Measurements from ENCODE around the gene SLC25A26. TPM values are rescaled to one million over a fixed set of nuclear protein-coding genes. Genes with fewer than 3 reads are reported as not detected.
A peak's percentile ranks its signal among the peaks of the same experiment; 100 is the strongest.

The SLC25A26 gene
- total and polyA plus RNA-seq, 8 donors: 5.1 to 13.6 (median 9.9) TPM

DNA sequence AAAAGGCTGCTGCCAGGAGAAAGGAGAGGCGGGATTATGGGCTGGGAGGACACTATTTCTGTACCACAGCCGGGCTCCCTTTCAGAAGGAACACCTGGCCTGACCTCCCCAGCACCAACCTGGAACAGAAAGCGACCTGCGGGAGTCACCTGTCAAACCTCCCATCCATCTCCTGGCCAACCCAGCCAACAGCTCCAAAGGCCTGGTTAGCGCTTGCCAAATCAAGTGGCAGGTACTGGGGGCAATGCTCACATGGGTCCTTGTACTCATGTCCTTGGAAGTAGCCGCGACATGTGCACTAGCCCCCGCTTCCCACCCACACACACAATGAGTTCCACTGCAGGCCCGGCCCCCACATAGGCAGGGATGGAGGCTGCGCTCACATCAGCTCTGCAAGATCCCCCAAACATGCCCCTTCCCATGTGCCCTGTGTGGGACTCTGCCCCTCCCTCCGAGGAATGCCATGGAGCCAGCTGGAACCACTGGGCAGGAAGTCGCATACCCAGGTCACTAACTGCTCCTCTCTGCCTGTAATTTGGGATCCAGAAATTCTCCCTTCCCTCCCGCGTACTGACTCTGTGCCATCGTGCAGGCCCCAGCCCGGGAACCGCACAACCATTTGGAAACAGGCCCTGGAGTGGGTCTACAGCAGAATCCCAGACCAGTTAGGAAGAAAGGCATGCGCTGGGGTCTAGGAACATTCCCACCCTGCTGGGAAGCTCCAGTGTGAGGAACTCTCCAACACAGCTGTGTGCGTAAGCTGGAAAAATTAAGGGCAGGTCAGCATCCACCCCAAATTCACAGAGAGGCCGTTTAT is 181.1 kb downstream of the SLC25A26 start:
- no peaks in the 10 kb centered on the region for H3K27me3 ChIP-seq
- no peak for TF ChIP-seq CTCF (IDR thresholded peaks at IDR 0.05)
- no peak for FAIRE-seq
- ATAC-seq: peak; percentile 46 to 73 (median 62)
- 45 to 56% methylated on average over 20 of the region's 20 CpGs for WGBS, 2 donors
- no peaks in the 10 kb centered on the region for H3K9me3 ChIP-seq
- DNase-seq: peak in 5 of 6 donors; percentile 50 to 74 (median 58)
- H3K36me3 ChIP-seq: peaks cover 0 to 59% (median 34%) of the 10 kb centered on the region in 3 donors
- peaks cover 9 to 34% (median 16%) of the 10 kb centered on the region in 3 donors for H3K4me1 ChIP-seq
- H3K27ac ChIP-seq: peak overlapping the region in 2 of 4 donors; percentile 5 to 13
- intact Hi-C loops (cut with DNase I): loop anchor here in 1 of 3 donors (10.0 kb wide), 1 partner anchor 323 kb away; no protein-coding TSS in a partner anchor
- no peak overlapping the region for H3K4me3 ChIP-seq

DNA sequence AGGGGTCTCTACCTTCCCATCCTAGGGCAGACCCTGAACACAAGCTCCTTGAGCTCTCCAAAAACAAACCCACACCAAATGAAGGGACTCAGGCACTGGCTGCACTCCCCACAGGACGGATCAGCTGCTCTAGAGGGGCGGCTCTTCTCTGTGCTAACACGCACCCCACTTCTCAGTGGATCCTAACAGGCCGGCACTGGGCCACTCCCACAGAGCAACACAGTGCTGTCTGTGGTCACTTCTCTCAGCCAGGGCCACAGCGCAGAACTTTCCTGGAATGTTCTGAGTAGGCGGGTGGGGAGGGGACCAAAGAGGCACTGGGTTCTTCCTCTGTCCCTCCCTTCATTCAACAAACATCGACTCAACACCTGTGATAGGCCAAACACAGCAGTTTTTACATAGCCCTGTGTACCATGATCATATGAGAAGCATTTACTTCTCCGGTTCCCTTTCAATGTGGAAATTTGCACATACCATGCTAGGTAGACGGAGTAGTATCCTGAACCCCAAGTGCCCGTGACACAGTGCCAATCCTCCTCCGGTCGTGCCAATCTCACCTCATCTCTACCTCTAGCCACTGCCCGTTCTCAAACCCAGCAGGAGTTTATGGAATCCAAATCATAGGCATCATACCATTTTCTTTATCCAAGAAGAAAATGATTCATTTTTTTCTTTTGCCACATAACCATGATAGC is 181.9 kb downstream of the SLC25A26 start:
- DNase-seq: peak in 1 of 6 donors; percentile 54
- TF ChIP-seq CTCF (IDR thresholded peaks at IDR 0.05): no peak
- Histone ChIP-seq H3K9me3 (no peaks in the 10 kb centered on the region), H3K4me1 (peaks cover 9 to 36% (median 16%) of the 10 kb centered on the region in 3 donors), H3K27me3 (no peaks in the 10 kb centered on the region), H3K27ac (peak overlapping the region in 2 of 4 donors; percentile 5 to 13), H3K4me3 (no peak overlapping the region), H3K36me3 (peaks cover 0 to 57% (median 29%) of the 10 kb centered on the region in 3 donors)
- intact Hi-C loops (cut with DNase I): loop anchor here in 1 of 3 donors (10.0 kb wide), 1 partner anchor 322 kb away; no protein-coding TSS in a partner anchor
- WGBS, 2 donors: 68 to 71% methylated on average over 13 of the region's 13 CpGs
- peak in 3 of 4 donors; percentile 1 to 32 (median 4) for ATAC-seq
- no peak for FAIRE-seq

DNA sequence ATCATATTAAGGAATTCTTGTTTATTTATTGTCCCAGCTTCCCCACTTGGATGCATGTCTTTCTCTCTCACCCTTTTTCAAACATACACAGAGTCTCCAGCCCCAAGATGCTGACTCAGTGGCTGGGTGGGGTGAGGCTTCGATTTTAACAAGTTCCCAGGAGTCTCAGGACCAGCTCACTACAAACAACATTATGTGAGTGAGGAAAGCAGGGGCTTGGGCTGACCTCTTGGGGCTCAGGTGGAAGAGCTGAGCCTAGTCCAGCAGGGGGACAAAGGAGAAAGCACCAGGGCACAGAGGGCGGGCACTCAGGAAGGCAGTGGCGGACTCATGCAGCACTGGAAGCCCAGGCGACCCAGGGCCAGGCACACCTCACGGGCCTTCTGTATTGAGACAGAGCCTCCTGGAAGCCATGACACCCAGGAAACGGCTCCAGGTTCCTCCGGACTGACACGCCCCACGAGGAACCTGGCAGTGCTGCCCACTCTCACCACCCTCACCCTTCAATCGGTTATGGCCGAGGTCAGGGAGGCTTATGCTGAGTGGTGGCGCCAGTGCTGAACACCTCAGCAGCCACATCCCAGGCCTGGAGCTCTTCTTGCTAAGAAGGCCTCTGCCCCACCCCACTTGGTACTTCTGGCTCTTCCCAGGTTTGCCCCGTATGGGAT is 182.7 kb downstream of the SLC25A26 start:
- peak overlapping the region in 1 of 4 donors; percentile 53 for H3K27ac ChIP-seq
- intact Hi-C loops (cut with DNase I): loop anchor here in 1 of 3 donors (10.0 kb wide), 1 partner anchor 321 kb away; no protein-coding TSS in a partner anchor
- ATAC-seq (no peak), DNase-seq (peak in 1 of 6 donors; percentile 51), FAIRE-seq (no peak)
- peaks cover 9 to 40% (median 23%) of the 10 kb centered on the region in 3 donors for H3K4me1 ChIP-seq
- WGBS, 2 donors: 64 to 65% methylated on average over 13 of the region's 13 CpGs
- no peak for TF ChIP-seq CTCF (IDR thresholded peaks at IDR 0.05)
- no peaks in the 10 kb centered on the region for H3K9me3 ChIP-seq
- H3K4me3 ChIP-seq: no peak overlapping the region
- peaks cover 0 to 49% (median 23%) of the 10 kb centered on the region in 3 donors for H3K36me3 ChIP-seq
- no peaks in the 10 kb centered on the region for H3K27me3 ChIP-seq

- 46 to 49% methylated on average over 15 of the region's 15 CpGs for WGBS, 2 donors
- TF ChIP-seq CTCF (IDR thresholded peaks at IDR 0.05): no peak
- H3K27me3 ChIP-seq: no peaks in the 10 kb centered on the region
- H3K36me3 ChIP-seq: peaks cover 0 to 51% (median 23%) of the 10 kb centered on the region in 3 donors
- H3K27ac ChIP-seq: peak overlapping the region in 1 of 4 donors; percentile 53
- H3K9me3 ChIP-seq: no peaks in the 10 kb centered on the region
- peaks cover 4 to 33% (median 23%) of the 10 kb centered on the region in 3 donors for H3K4me1 ChIP-seq
- FAIRE-seq (no peak), ATAC-seq (peak in 1 of 4 donors; percentile 3), DNase-seq (peak in 1 of 6 donors; percentile 49)
- intact Hi-C loops (cut with DNase I): loop anchor here in 1 of 3 donors (10.0 kb wide), 1 partner anchor 321 kb away; no protein-coding TSS in a partner anchor
- H3K4me3 ChIP-seq: no peak overlapping the region
Measured at GRCh38 chr3:66404197-66404596, 183.4 kb downstream of the SLC25A26 start.

All from pancreas (tissue), 10 donors.